Kidney epithelial cell (primary cell): ENCODE results near the gene TMEM69. TPM values are rescaled to one million over a fixed set of nuclear protein-coding genes. Genes with fewer than 3 reads are reported as not detected.
"Not testable (repeated sequence)": the region's sequence is repeated elsewhere in the genome, so short reads cannot be mapped to it uniquely, and the experiment has no call there.

Experiments used
- DNase-seq: peaks from one replicate; pipeline ENCODE4 v3.0.0-alpha.2; 2010; ENCODE audit warnings: low read depth
- H3K27me3 ChIP-seq: 2 replicates; pipeline ENCODE4 v1.6.0; 2011; ENCODE audit warnings: low read length; ENCODE audit not compliant: control insufficient read depth, insufficient read depth
- H3K36me3 ChIP-seq: 2 replicates; pipeline ENCODE4 v1.5.1; 2011; ENCODE audit warnings: low read length; ENCODE audit not compliant: control insufficient read depth, insufficient read depth
- H3K4me3 ChIP-seq: 2 replicates; pipeline ENCODE4 v1.5.1; 2011; ENCODE audit warnings: low read depth, mild to moderate bottlenecking, control low read depth, low read length
- total RNA-seq: library from RNA; depleted of rRNA; stranded (reverse); fragments of >200 nt; gene quantifications from 2 replicates; pipeline ENCODE4 v1.2.3, GENCODE V29; 2015
- TF ChIP-seq, protein P1 (sequence below): IDR thresholded peaks from 2 replicates; pipeline ENCODE4 v1.5.1; 2011; ENCODE audit warnings: mild to moderate bottlenecking, moderate library complexity, low read length, control low read depth, inconsistent platforms; ENCODE audit not compliant: insufficient read depth, poor library complexity, severe bottlenecking

The TMEM69 gene
- total RNA-seq, 1 donor from 2014 or later, result 48.0 TPM

DNA sequence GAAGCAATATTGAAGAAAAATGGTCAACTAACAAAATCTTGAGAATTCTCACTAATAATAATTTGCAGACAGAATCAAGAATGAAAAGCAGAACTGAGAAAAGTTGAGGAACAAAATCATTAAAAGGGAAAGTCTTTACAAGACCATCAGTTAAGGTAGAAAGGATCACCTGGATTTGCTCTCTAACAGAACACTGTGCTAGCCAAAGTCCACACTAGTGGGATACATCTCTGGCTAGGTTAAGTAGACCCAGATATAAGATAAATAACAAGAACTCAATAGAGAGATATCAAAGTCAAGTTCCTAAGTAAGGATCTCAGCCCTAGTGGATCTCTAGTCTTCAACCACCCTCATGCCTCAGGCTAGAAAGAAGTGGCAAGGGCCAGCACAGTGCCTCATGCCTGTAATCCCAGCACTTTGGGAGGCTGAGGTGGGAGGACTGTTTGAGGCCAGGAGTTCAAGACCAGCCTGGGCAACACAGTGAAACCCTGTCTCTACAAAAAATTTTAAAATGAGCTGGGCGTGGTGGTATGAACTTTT is 42.9 kb downstream of the TMEM69 start:
- Histone ChIP-seq H3K36me3 (no peaks in the 10 kb centered on the region), H3K4me3 (no peak overlapping the region), H3K27me3 (no peaks in the 10 kb centered on the region)
- TF ChIP-seq, protein P1, sequence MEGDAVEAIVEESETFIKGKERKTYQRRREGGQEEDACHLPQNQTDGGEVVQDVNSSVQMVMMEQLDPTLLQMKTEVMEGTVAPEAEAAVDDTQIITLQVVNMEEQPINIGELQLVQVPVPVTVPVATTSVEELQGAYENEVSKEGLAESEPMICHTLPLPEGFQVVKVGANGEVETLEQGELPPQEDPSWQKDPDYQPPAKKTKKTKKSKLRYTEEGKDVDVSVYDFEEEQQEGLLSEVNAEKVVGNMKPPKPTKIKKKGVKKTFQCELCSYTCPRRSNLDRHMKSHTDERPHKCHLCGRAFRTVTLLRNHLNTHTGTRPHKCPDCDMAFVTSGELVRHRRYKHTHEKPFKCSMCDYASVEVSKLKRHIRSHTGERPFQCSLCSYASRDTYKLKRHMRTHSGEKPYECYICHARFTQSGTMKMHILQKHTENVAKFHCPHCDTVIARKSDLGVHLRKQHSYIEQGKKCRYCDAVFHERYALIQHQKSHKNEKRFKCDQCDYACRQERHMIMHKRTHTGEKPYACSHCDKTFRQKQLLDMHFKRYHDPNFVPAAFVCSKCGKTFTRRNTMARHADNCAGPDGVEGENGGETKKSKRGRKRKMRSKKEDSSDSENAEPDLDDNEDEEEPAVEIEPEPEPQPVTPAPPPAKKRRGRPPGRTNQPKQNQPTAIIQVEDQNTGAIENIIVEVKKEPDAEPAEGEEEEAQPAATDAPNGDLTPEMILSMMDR, result no peak
- DNase-seq, result no peak

DNA sequence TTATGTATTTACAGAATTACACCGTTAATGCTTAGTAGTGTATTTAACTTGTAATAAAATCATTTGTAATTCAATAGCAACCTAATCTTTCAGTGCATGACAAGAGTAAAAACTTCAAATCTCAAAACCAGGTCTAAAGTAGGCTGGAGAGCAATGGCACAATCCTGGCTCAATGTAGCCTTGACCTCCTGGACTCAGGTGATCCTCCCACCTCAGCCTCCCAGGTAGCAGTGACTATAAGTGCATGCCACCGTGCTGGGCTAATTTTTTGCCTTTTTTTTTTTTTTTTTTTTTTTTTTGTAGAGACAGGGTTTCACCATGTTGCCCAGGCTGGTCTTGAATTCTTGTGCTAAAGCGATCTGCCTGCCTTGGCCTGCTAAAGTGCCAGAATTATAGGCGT is 51.2 kb downstream of the TMEM69 start:
- DNase-seq, result no peak
- Histone ChIP-seq H3K27me3 (no peaks in the 10 kb centered on the region), H3K4me3 (no peak overlapping the region), H3K36me3 (no peaks in the 10 kb centered on the region)
- TF ChIP-seq, protein P1, result no peak

- not testable (repeated sequence) for H3K36me3 ChIP-seq
These were observed 51.7 kb downstream of the TMEM69 start for GRCh38 chr1:45739641-45740156.

More at GRCh38 chr1:45739641-45740156, 51.7 kb downstream of the TMEM69 start:
- DNase-seq, H3K27me3 ChIP-seq, H3K4me3 ChIP-seq: not testable (repeated sequence)

Other genes starting within 250 kb of the TMEM69 start
- gene TESK2, start 197.0 kb upstream of the TMEM69 start, total RNA-seq, result 2.1 and 2.5 TPM in 2 replicates
- gene CCDC163, start 188.1 kb upstream of the TMEM69 start, total RNA-seq, result 3.4 and 3.8 TPM in 2 replicates
- 7.6 and 8.2 TPM in 2 replicates for gene MMACHC, start 187.9 kb upstream of the TMEM69 start, total RNA-seq
- gene PRDX1, start 166.3 kb upstream of the TMEM69 start, total RNA-seq, result 242 and 298 TPM in 2 replicates
- gene AKR1A1, start 137.4 kb upstream of the TMEM69 start, total RNA-seq, result 137 and 158 TPM in 2 replicates
- 41.8 and 45.3 TPM in 2 replicates for gene NASP, start 104.1 kb upstream of the TMEM69 start, total RNA-seq
- gene CCDC17, start 64.1 kb upstream of the TMEM69 start, total RNA-seq, result 0.33 and 1.3 TPM in 2 replicates
- 101 and 112 TPM in 2 replicates for gene GPBP1L1, start 1.6 kb upstream of the TMEM69 start, total RNA-seq
- 6.7 and 9.0 TPM in 2 replicates for gene IPP, start 62.5 kb downstream of the TMEM69 start, total RNA-seq
- gene MAST2, start 115.4 kb downstream of the TMEM69 start, total RNA-seq, result 26.6 and 30.7 TPM in 2 replicates